Rectal smooth muscle tissue (tissue), 1 donor: ENCODE measurements around the gene TTC7B.

Source experiments
- H3K27ac ChIP-seq: one replicate; pipeline ENCODE4 v1.7.0; 2013; ENCODE audit warnings: low read depth, low read length, inconsistent platforms
- H3K27me3 ChIP-seq: one replicate; pipeline ENCODE4 v1.7.0; 2013; ENCODE audit warnings: low read length; ENCODE audit not compliant: control insufficient read depth, insufficient read depth
- H3K36me3 ChIP-seq: one replicate; pipeline ENCODE4 v1.7.0; 2013; ENCODE audit warnings: low read length; ENCODE audit not compliant: control insufficient read depth, insufficient read depth
- H3K4me1 ChIP-seq: one replicate; pipeline ENCODE4 v1.7.0; 2013; ENCODE audit warnings: low read length; ENCODE audit not compliant: control insufficient read depth, insufficient read depth
- H3K4me3 ChIP-seq: one replicate; pipeline ENCODE4 v1.7.0; 2013; ENCODE audit warnings: low read length
- H3K9ac ChIP-seq: one replicate; pipeline ENCODE4 v1.7.0; 2013; ENCODE audit warnings: low read length

The TTC7B gene

GRCh38 chr14:90721619-90722305 is 94.5 kb downstream of the TTC7B start:
- Histone ChIP-seq H3K27me3 (no peaks in the 10 kb centered on the region), H3K4me3 (no peak overlapping the region), H3K4me1 (peaks cover 8% of the 10 kb centered on the region), H3K27ac (no peak overlapping the region), H3K36me3 (no peaks in the 10 kb centered on the region), H3K9ac (no peak overlapping the region)

DNA sequence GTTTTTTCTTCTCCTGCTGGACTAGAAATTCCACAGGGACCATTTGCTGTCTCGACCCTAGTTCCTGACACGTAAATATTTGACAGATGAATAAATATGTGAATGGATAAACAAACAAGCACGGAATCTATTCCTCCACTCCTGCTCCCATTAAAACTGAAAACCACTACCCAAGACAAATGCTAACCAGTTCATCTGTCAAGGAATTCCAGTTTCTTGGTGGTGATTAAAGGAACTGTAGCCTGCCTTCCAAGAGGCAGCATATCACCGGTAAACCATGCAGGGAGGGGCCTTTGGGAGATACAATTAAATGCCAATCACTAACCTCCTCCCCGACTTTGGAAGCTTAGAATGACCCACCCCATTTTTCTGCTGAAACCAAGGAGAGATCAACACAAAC is 95.4 kb downstream of the TTC7B start:
- H3K4me1 ChIP-seq = peaks cover 2% of the 10 kb centered on the region
- H3K27ac ChIP-seq = no peak overlapping the region
- no peaks in the 10 kb centered on the region for H3K36me3 ChIP-seq
- H3K27me3 ChIP-seq = no peaks in the 10 kb centered on the region
- no peak overlapping the region for H3K9ac ChIP-seq
- H3K4me3 ChIP-seq = no peak overlapping the region

- peaks cover 2% of the 10 kb centered on the region for H3K4me1 ChIP-seq
- no peaks in the 10 kb centered on the region for H3K36me3 ChIP-seq
- H3K27me3 ChIP-seq = no peaks in the 10 kb centered on the region
- no peak overlapping the region for H3K4me3 ChIP-seq
- no peak overlapping the region for H3K27ac ChIP-seq
- H3K9ac ChIP-seq = no peak overlapping the region
Observed at GRCh38 chr14:90720336-90720735, 95.9 kb downstream of the TTC7B start.

GRCh38 chr14:90717916-90718315 is 98.3 kb downstream of the TTC7B start:
- no peaks in the 10 kb centered on the region for H3K27me3 ChIP-seq

GRCh38 chr14:90715993-90716392 is 100.2 kb downstream of the TTC7B start:
- H3K27me3 ChIP-seq = no peaks in the 10 kb centered on the region
- no peak overlapping the region for H3K9ac ChIP-seq
- no peak overlapping the region for H3K27ac ChIP-seq

More at GRCh38 chr14:90717916-90718315, 98.3 kb downstream of the TTC7B start:
- H3K4me3 ChIP-seq = no peak overlapping the region
- H3K4me1 ChIP-seq = no peaks in the 10 kb centered on the region
- H3K27ac ChIP-seq = no peak overlapping the region
- H3K9ac ChIP-seq = no peak overlapping the region
- H3K36me3 ChIP-seq = no peaks in the 10 kb centered on the region

GRCh38 chr14:90715495-90715894 is 100.7 kb downstream of the TTC7B start:
- Histone ChIP-seq H3K4me3 (no peak overlapping the region), H3K9ac (no peak overlapping the region), H3K27me3 (no peaks in the 10 kb centered on the region), H3K36me3 (no peaks in the 10 kb centered on the region), H3K27ac (no peak overlapping the region), H3K4me1 (no peaks in the 10 kb centered on the region)

More at GRCh38 chr14:90715993-90716392, 100.2 kb downstream of the TTC7B start:
- H3K4me3 ChIP-seq = no peak overlapping the region
- no peaks in the 10 kb centered on the region for H3K36me3 ChIP-seq
- no peaks in the 10 kb centered on the region for H3K4me1 ChIP-seq

- no peaks in the 10 kb centered on the region for H3K27me3 ChIP-seq
- no peak overlapping the region for H3K9ac ChIP-seq
- H3K4me1 ChIP-seq = no peaks in the 10 kb centered on the region
- no peak overlapping the region for H3K4me3 ChIP-seq
- H3K27ac ChIP-seq = no peak overlapping the region
- no peaks in the 10 kb centered on the region for H3K36me3 ChIP-seq
Observed at GRCh38 chr14:90714811-90715210, 101.4 kb downstream of the TTC7B start.

DNA sequence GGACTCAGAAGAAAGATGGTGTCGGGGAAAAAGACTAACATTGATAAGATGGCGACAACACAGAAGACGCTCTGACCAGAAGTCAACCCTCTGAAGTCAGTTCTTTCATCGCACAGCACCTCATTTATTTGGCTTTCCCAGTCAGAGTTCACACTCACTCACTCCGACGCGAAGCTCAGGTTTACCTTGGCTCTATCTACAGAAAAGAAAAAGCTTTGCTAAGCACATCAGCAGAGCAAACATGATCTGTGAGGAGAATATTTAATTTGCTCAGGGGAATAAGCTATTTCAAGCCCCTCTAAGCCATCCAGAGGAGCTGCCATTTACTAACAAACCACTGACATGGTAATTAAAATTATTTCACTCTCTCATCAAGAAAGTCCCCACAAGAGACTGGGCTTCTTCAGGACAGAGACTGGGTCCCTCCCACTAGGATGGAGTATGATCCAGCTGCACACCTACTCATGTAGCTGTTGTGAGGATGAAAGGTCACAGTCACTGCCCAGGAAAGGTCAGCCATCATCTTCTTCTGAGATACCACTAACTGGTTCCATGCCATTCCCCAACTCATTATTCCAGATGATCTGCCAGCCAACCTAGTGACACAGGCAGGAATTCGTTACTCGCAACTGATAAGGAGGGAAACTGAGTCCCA is 111.4 kb downstream of the TTC7B start:
- H3K36me3 ChIP-seq = no peaks in the 10 kb centered on the region
- no peak overlapping the region for H3K27ac ChIP-seq

GRCh38 chr14:90703841-90704737 is 112.1 kb downstream of the TTC7B start:
- no peak overlapping the region for H3K27ac ChIP-seq
- no peaks in the 10 kb centered on the region for H3K27me3 ChIP-seq
- H3K36me3 ChIP-seq = no peaks in the 10 kb centered on the region
- no peaks in the 10 kb centered on the region for H3K4me1 ChIP-seq
- no peak overlapping the region for H3K9ac ChIP-seq
- no peak overlapping the region for H3K4me3 ChIP-seq

More for the DNA sequence above, 111.4 kb downstream of the TTC7B start:
- Histone ChIP-seq H3K9ac (no peak overlapping the region), H3K4me1 (no peaks in the 10 kb centered on the region), H3K27me3 (no peaks in the 10 kb centered on the region), H3K4me3 (no peak overlapping the region)

DNA sequence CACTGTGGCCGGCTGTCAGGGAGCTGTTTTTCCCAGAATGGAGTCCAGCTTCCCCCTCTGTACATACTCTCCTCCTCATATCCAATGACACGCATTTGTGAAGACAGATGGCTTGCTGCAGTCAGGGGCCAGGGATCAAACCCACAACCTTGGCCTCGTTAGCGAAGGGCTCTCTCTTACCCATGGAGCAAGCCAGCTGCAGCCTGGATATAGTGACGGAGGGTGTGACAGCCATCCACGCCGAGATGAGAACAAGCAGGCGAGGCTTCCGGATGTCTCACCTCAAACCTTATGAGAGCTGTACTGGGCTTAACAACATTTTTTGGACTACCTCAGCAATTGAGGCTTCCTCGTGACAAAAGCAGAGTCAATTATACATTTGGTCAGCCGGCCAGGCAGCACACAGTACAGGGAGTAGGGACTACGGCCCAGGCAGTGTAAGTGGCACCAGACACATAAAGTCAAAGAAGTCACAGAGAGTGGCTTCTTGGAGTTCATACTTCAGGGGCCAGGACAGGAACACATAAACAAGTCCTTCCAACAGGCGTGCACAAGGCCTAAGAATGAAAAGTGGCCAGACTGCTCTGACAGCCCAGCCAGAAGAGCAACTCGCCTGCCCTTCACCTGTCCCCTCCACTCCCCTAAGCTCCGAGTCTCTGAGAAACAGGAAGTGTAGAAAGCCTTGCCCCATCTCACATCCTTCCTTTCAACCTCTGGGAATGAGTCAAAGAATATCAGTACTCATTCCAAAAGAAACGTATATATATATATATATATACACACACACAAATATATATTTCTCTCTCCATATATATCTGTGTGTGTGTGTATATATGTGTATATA is 115.1 kb downstream of the TTC7B start:
- Histone ChIP-seq H3K4me1 (peaks cover 26% of the 10 kb centered on the region), H3K4me3 (no peak overlapping the region), H3K36me3 (no peaks in the 10 kb centered on the region), H3K27me3 (no peaks in the 10 kb centered on the region), H3K9ac (no peak overlapping the region), H3K27ac (no peak overlapping the region)

DNA sequence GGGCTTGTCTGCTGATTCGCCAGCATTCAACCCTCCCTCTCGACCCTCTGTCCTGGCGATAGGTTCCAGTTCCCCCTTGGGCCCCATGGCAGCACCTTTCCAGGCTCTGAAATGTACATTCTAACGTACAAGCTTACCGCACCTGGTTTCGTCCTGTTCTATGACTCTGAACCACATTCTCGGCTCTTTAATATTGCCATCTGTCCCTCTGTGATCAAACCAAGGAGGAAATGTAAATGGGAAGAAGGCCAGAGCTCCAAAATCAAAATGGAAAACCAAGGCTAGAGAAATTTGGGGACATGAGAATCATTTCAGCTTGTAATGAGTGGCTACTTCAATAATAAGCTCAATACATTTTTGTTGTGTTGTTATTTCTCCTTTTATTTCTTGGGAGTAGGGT is 117.2 kb downstream of the TTC7B start:
- Histone ChIP-seq H3K27me3 (no peaks in the 10 kb centered on the region), H3K27ac (peak overlapping the region; percentile 91), H3K9ac (no peak overlapping the region), H3K4me1 (peaks cover 29% of the 10 kb centered on the region), H3K4me3 (no peak overlapping the region), H3K36me3 (no peaks in the 10 kb centered on the region)
